ENCODE results near the gene EGR2. TPM values are rescaled to one million over a fixed set of nuclear protein-coding genes. Genes with fewer than 3 reads are reported as not detected.

EGR2 gene
- polyA plus RNA-seq, 1 donor from 2014 or later = 1.7 TPM

DNA sequence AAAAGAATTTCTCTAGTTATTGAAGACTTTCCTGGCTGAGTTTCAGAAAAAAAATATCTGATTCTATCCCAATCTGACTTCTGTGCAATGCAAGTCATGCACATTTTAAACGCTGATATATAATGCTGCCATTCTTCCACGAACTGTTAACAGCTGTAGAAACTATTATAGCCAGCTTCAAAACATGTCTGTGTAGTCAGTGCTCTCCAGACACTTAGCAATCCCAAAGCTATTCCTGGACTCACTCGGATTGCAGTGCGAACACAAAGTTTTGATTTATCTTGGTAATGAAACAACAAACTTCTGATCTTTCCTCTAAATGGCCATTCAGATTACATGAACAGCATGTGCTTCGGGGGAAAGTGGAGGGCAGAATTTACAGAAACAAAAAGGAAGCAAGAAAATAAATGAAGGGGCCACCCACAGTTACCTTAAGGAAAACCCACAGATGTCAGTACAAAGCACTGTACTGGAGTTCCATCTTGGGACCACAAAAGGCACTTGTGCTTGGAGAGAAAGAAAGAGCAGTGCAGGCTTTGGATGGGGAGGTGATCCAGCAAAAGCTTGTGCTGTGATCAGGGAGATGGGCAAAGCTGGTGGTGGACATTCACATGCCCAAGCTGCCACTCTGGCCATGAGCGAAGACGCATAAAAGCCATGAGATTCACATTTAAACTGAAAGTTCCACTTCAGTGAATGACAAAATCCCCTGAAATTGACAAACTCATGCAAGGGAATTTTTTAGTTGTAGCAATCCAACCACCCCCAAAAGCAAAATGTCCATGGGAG, 43.8 kb downstream of the EGR2 start:
- no peak overlapping the region for H3K4me3 ChIP-seq (ENCODE audit: low read length)
- no peaks in the 10 kb centered on the region for H3K36me3 ChIP-seq (ENCODE audit: insufficient read depth, low read length)
- no peaks in the 10 kb centered on the region for H3F3A ChIP-seq (ENCODE audit: insufficient read depth, low read length, poor library complexity, severe bottlenecking)
- no peaks in the 10 kb centered on the region for H3K79me2 ChIP-seq (replicated peaks; ENCODE audit: insufficient read depth, low read length)
- no peaks in the 10 kb centered on the region for H3K27me3 ChIP-seq (ENCODE audit: insufficient read depth, low read depth, low read length)
- H4K20me1 ChIP-seq (ENCODE audit: insufficient read depth) = no peaks in the 10 kb centered on the region
- no peaks in the 10 kb centered on the region for H3K9me3 ChIP-seq (ENCODE audit: low read length)
- H3K9me2 ChIP-seq (ENCODE audit: insufficient read depth, low read length) = no peaks in the 10 kb centered on the region
- TF ChIP-seq EP300 (conservative IDR thresholded peaks at IDR 0.05; ENCODE audit: poor library complexity, severe bottlenecking) = no peak
- TF ChIP-seq MXI1 (conservative IDR thresholded peaks at IDR 0.05; ENCODE audit: poor library complexity, severe bottlenecking) = no peak
- TF ChIP-seq TAF1 (IDR thresholded peaks at IDR 0.05; ENCODE audit: low read depth) = no peak
- TF ChIP-seq POLR2AphosphoS5 (IDR thresholded peaks at IDR 0.05) = no peak
- TF ChIP-seq, protein P1, sequence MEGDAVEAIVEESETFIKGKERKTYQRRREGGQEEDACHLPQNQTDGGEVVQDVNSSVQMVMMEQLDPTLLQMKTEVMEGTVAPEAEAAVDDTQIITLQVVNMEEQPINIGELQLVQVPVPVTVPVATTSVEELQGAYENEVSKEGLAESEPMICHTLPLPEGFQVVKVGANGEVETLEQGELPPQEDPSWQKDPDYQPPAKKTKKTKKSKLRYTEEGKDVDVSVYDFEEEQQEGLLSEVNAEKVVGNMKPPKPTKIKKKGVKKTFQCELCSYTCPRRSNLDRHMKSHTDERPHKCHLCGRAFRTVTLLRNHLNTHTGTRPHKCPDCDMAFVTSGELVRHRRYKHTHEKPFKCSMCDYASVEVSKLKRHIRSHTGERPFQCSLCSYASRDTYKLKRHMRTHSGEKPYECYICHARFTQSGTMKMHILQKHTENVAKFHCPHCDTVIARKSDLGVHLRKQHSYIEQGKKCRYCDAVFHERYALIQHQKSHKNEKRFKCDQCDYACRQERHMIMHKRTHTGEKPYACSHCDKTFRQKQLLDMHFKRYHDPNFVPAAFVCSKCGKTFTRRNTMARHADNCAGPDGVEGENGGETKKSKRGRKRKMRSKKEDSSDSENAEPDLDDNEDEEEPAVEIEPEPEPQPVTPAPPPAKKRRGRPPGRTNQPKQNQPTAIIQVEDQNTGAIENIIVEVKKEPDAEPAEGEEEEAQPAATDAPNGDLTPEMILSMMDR (IDR thresholded peaks at IDR 0.05; ENCODE audit: poor library complexity, severe bottlenecking) = no peak
- TF ChIP-seq, protein P2, sequence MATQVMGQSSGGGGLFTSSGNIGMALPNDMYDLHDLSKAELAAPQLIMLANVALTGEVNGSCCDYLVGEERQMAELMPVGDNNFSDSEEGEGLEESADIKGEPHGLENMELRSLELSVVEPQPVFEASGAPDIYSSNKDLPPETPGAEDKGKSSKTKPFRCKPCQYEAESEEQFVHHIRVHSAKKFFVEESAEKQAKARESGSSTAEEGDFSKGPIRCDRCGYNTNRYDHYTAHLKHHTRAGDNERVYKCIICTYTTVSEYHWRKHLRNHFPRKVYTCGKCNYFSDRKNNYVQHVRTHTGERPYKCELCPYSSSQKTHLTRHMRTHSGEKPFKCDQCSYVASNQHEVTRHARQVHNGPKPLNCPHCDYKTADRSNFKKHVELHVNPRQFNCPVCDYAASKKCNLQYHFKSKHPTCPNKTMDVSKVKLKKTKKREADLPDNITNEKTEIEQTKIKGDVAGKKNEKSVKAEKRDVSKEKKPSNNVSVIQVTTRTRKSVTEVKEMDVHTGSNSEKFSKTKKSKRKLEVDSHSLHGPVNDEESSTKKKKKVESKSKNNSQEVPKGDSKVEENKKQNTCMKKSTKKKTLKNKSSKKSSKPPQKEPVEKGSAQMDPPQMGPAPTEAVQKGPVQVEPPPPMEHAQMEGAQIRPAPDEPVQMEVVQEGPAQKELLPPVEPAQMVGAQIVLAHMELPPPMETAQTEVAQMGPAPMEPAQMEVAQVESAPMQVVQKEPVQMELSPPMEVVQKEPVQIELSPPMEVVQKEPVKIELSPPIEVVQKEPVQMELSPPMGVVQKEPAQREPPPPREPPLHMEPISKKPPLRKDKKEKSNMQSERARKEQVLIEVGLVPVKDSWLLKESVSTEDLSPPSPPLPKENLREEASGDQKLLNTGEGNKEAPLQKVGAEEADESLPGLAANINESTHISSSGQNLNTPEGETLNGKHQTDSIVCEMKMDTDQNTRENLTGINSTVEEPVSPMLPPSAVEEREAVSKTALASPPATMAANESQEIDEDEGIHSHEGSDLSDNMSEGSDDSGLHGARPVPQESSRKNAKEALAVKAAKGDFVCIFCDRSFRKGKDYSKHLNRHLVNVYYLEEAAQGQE (IDR thresholded peaks at IDR 0.05; ENCODE audit: borderline replicate concordance) = no peak
- TF ChIP-seq SMC3 (conservative IDR thresholded peaks at IDR 0.05; ENCODE audit: poor library complexity) = no peak
- TF ChIP-seq RAD21 (conservative IDR thresholded peaks at IDR 0.05) = no peak
- no peak for TF ChIP-seq EZH2 (IDR thresholded peaks at IDR 0.05; ENCODE audit: borderline replicate concordance, insufficient read depth, low read length, poor library complexity, severe bottlenecking)
- H3K27ac ChIP-seq (ENCODE audit: low read length) = no peak overlapping the region
- no peak overlapping the region for H3K4me2 ChIP-seq (ENCODE audit: low read length)
- H3K9ac ChIP-seq (ENCODE audit: low read length) = no peak overlapping the region
- H2AFZ ChIP-seq (ENCODE audit: low read depth, low read length) = no peak overlapping the region

DNA sequence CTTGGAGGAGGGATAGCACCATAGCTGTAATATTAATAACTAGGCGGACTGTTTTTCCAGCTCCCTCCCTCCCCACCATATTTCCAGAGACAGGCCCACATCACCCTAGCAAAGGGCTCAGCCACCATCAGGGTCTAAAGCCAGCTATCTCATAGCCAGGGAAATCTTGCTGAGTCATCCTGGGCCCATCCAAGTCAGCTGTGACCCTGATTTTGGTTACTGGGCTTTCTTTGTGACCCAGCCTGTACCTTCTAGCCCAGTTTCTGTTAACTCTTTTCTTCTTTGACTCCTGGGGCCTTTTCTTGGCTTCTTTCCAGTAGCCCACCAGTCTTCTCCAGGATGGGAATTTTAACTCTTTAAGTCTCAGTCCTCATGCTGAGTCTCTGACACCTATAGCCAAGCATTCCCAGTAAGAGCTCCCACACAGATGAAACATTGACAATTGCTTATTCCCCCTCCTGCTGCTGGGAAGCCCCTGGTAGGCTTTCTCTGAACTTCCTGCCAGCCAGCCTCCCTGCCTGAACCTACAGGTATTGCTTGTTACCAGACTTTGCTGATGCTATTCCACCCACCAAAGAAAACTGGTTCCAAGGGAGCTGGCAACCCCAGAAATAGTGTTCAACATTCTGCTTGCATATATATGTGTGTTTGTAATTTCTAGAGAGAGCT, 46.5 kb downstream of the EGR2 start:
- Histone ChIP-seq H3K9me2 (ENCODE audit: insufficient read depth, low read length) (no peaks in the 10 kb centered on the region), H3K79me2 (replicated peaks; ENCODE audit: insufficient read depth, low read length) (no peaks in the 10 kb centered on the region), H3K9me3 (ENCODE audit: low read length) (no peaks in the 10 kb centered on the region), H3K4me3 (ENCODE audit: low read length) (no peak overlapping the region), H3K36me3 (ENCODE audit: insufficient read depth, low read length) (no peaks in the 10 kb centered on the region), H3K9ac (ENCODE audit: low read length) (no peak overlapping the region), H4K20me1 (ENCODE audit: insufficient read depth) (no peaks in the 10 kb centered on the region), H2AFZ (ENCODE audit: low read depth, low read length) (no peak overlapping the region), H3K27ac (ENCODE audit: low read length) (no peak overlapping the region), H3K27me3 (ENCODE audit: insufficient read depth, low read depth, low read length) (no peaks in the 10 kb centered on the region), H3K4me2 (ENCODE audit: low read length) (no peak overlapping the region), H3F3A (ENCODE audit: insufficient read depth, low read length, poor library complexity, severe bottlenecking) (no peaks in the 10 kb centered on the region)
- TF ChIP-seq SMC3 (conservative IDR thresholded peaks at IDR 0.05; ENCODE audit: poor library complexity) (no peak), RAD21 (conservative IDR thresholded peaks at IDR 0.05) (no peak), MXI1 (conservative IDR thresholded peaks at IDR 0.05; ENCODE audit: poor library complexity, severe bottlenecking) (no peak), TAF1 (IDR thresholded peaks at IDR 0.05; ENCODE audit: low read depth) (no peak), POLR2AphosphoS5 (IDR thresholded peaks at IDR 0.05) (no peak), EP300 (conservative IDR thresholded peaks at IDR 0.05; ENCODE audit: poor library complexity, severe bottlenecking) (no peak)
- TF ChIP-seq, protein P1 (IDR thresholded peaks at IDR 0.05; ENCODE audit: poor library complexity, severe bottlenecking) = no peak

All from neural cell (in vitro differentiated cells).